Left lung (tissue), 10 donors: Measurements from ENCODE around the gene CARD14. TPM values are rescaled to one million over a fixed set of nuclear protein-coding genes. Genes with fewer than 3 reads are reported as not detected.

Experiments used
- ATAC-seq: fragments of 200-7000 bp; cut with Tn5 transposase; one replicate; pipeline ENCODE4 v1.9.1; 2020; ENCODE audit warnings: moderate library complexity
- DNase-seq, 4 donors: peaks; one replicate each; pipeline ENCODE4 v3.0.0-alpha.2; 2013 to 2020
- H3K27ac ChIP-seq, 2 donors: fragments of 200-600 bp; sonication (generic) in 1 of 2; one replicate each; pipeline versions ENCODE4 v1.5.0 to v1.8.0; 2020 to 2021
- H3K27me3 ChIP-seq, 2 donors: fragments of 200-600 bp; sonication (generic) in 1 of 2; one replicate each; pipeline versions ENCODE4 v1.5.0 to v1.8.0; 2020 to 2021
- H3K36me3 ChIP-seq, 2 donors: fragments of 200-600 bp; sonication (generic) in 1 of 2; one replicate each; pipeline versions ENCODE4 v1.5.0 to v1.8.0; 2020 to 2021
- H3K4me1 ChIP-seq, 2 donors: fragments of 200-600 bp; one replicate each; pipeline ENCODE4 v1.8.0; 2021
- H3K4me3 ChIP-seq, 2 donors: fragments of 200-600 bp; sonication (generic) in 1 of 2; one replicate each; pipeline versions ENCODE4 v1.5.0 to v1.8.0; 2020 to 2021; ENCODE audit warnings: mild to moderate bottlenecking in 1 of 2
- H3K9me3 ChIP-seq, 2 donors: fragments of 200-600 bp; sonication (generic) in 1 of 2; one replicate each; pipeline versions ENCODE4 v1.5.0 to v1.8.0; 2020 to 2021
- CTCF ChIP-seq, 2 donors: fragments of 200-600 bp; sonication (generic) in 1 of 2; IDR thresholded peaks; one replicate each; pipeline versions ENCODE4 v1.5.0 to v1.8.0; 2021; ENCODE audit warnings: antibody characterized with exemption in 2 of 2
- intact Hi-C, 2 donors: fragments of 100-400 bp; cut with DNase I; formaldehyde crosslinking; loops; one replicate each; pipeline versions ENCODE4 v1.11.2 to v1.14.2; 2022
- polyA plus RNA-seq, 6 donors: library from polyadenylated mRNA; unstranded; fragments of 120-200 nt; gene quantifications; one replicate each; pipeline ENCODE4 v1.2.1, GENCODE V29; 2013; ENCODE audit not compliant: insufficient read length in 6 of 6
- total RNA-seq, 2 donors: library from RNA; stranded (reverse); fragmentation: NEBNext Ultra II Directional; extraction: Animal tissue kit (Norgen Biotek cat#: 25700); gene quantifications; one replicate each; pipeline ENCODE4 v1.2.1, GENCODE V29; 2021
- donor health status: DM: no; HTN: yes; CAD: no.
- donor health status: DM: no; HTN: no; CAD: no.

Gene CARD14
- total and polyA plus RNA-seq, 8 donors, result 0.41 to 3.2 (median 1.8) TPM

GRCh38 chr17:80183581-80184422, 14.0 kb downstream of the CARD14 start:
- H3K27ac ChIP-seq, result no peak overlapping the region
- intact Hi-C loops, result no loop called here
- no peaks in the 10 kb centered on the region for H3K27me3 ChIP-seq
- ATAC-seq (no peak), DNase-seq (no peak)
- no peak overlapping the region for H3K4me3 ChIP-seq
- no peaks in the 10 kb centered on the region for H3K9me3 ChIP-seq
- no peak for TF ChIP-seq CTCF (IDR thresholded peaks at IDR 0.05)
- H3K4me1 ChIP-seq, result peaks cover 0 to 11% of the 10 kb centered on the region in 2 donors
- H3K36me3 ChIP-seq, result no peaks in the 10 kb centered on the region

DNA sequence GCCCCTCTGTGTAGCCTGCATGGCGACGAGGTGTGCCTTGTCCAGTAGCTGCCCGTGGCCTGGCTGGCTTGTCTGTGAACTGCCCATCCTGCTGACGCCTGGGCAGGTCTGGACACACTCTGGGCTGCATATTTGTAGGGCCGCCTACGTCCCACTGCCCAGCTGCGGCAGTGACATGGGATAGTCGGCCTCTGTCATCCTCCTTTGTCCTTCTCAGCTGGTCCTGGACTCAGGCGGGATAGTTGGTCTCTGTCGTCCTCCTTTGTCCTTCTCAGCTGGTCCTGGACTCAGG, 14.5 kb downstream of the CARD14 start:
- Histone ChIP-seq H3K9me3 (no peaks in the 10 kb centered on the region), H3K4me3 (no peak overlapping the region), H3K27me3 (no peaks in the 10 kb centered on the region), H3K36me3 (no peaks in the 10 kb centered on the region), H3K27ac (no peak overlapping the region), H3K4me1 (peaks cover 0 to 11% of the 10 kb centered on the region in 2 donors)
- ATAC-seq (no peak), DNase-seq (no peak)
- no peak for TF ChIP-seq CTCF (IDR thresholded peaks at IDR 0.05)
- intact Hi-C loops, result no loop called here

DNA sequence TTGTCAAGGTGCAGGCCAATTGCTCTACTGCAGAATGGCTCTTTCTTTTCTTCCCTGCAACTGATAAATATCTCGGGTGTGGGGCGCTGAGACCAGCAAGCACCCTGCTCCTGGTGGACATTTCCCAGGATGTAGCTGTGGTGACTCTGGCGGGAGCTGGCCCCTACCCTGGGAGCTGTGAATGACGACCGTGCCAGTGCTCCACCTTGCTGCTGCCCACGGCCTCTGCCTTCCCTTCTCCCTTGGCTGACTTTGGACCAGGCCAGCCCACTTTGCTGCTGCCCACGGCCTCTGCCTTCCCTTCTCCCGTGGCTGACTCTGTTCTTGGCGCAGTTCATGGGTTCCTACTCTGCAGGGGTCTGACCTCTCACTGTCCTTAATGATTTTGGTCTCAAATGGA, 16.1 kb downstream of the CARD14 start:
- intact Hi-C loops, result no loop called here
- Histone ChIP-seq H3K36me3 (no peaks in the 10 kb centered on the region), H3K4me3 (no peak overlapping the region), H3K27me3 (no peaks in the 10 kb centered on the region), H3K4me1 (peaks cover 0 to 11% of the 10 kb centered on the region in 2 donors), H3K9me3 (no peaks in the 10 kb centered on the region), H3K27ac (no peak overlapping the region)
- TF ChIP-seq CTCF (IDR thresholded peaks at IDR 0.05), result no peak
- ATAC-seq (no peak), DNase-seq (no peak)

- Histone ChIP-seq H3K27ac (peak overlapping the region in 1 of 2 donors; percentile 24), H3K27me3 (peaks cover 0 to 4% of the 10 kb centered on the region in 2 donors), H3K4me1 (peaks cover 4 to 19% of the 10 kb centered on the region in 2 donors), H3K4me3 (peak overlapping the region in 1 of 2 donors; percentile 4), H3K36me3 (no peaks in the 10 kb centered on the region), H3K9me3 (no peaks in the 10 kb centered on the region)
- intact Hi-C loops, result no loop called here
- DNase-seq (no peak), ATAC-seq (peak; percentile 35)
- no peak for TF ChIP-seq CTCF (IDR thresholded peaks at IDR 0.05)
Observed at GRCh38 chr17:80187090-80187489, 17.3 kb downstream of the CARD14 start.

GRCh38 chr17:80187515-80187941, 17.7 kb downstream of the CARD14 start:
- H3K27ac ChIP-seq, result peak overlapping the region in 1 of 2 donors; percentile 24
- peak; percentile 90 for ATAC-seq
- H3K4me3 ChIP-seq, result peak overlapping the region in 1 of 2 donors; percentile 4

More at GRCh38 chr17:80187515-80187941, 17.7 kb downstream of the CARD14 start:
- H3K4me1 ChIP-seq, result peaks cover 4 to 19% of the 10 kb centered on the region in 2 donors
- no peaks in the 10 kb centered on the region for H3K36me3 ChIP-seq
- peaks cover 0 to 4% of the 10 kb centered on the region in 2 donors for H3K27me3 ChIP-seq
- H3K9me3 ChIP-seq, result no peaks in the 10 kb centered on the region
- peak in 3 of 4 donors; percentile 18 to 85 (median 59) for DNase-seq
- no peak for TF ChIP-seq CTCF (IDR thresholded peaks at IDR 0.05)
- intact Hi-C loops, result no loop called here
